Ascending aorta (tissue), 2 donors: ENCODE results near the gene INO80C. TPM values are rescaled to one million over a fixed set of nuclear protein-coding genes. Genes with fewer than 3 reads are reported as not detected.
"Not testable (repeated sequence)": the region's sequence is repeated elsewhere in the genome, so short reads cannot be mapped to it uniquely, and the experiment has no call there.

ENCODE experiments used
- DNase-seq, 2 donors: peaks; one replicate each; pipeline ENCODE4 v3.0.0-alpha.2; 2019; ENCODE audit warnings: low spot score in 2 of 2
- H3K27ac ChIP-seq, 2 donors: fragments of 200-600 bp; sonication (generic); one replicate each; pipeline ENCODE4 v1.5.1; 2016 to 2017; ENCODE audit warnings: mild to moderate bottlenecking in 1 of 2
- H3K27me3 ChIP-seq: fragments of 200-600 bp; sonication (generic); one replicate; pipeline ENCODE4 v1.5.1; 2017
- H3K36me3 ChIP-seq, 2 donors: fragments of 200-600 bp; sonication (generic); one replicate each; pipeline ENCODE4 v1.5.1; 2016
- H3K4me1 ChIP-seq, 2 donors: fragments of 200-600 bp; sonication (generic); one replicate each; pipeline ENCODE4 v1.5.1; 2016 to 2017; ENCODE audit warnings: mild to moderate bottlenecking in 1 of 2
- H3K4me3 ChIP-seq, 2 donors: fragments of 200-600 bp; sonication (generic); one replicate each; pipeline ENCODE4 v1.5.1; 2016 to 2017; ENCODE audit warnings: mild to moderate bottlenecking in 1 of 2
- H3K9me3 ChIP-seq, 2 donors: fragments of 200-600 bp; sonication (generic); one replicate each; pipeline ENCODE4 v1.5.1; 2016
- CTCF ChIP-seq, 3 experiments: fragments of 200-600 bp in 2 of 3; fragments of 450-650 bp in 1 of 3; sonication (generic) in 2 of 3; IDR thresholded peaks; one replicate each; pipeline ENCODE4 v1.5.1; 2016 to 2019; ENCODE audit warnings: antibody characterized with exemption in 3 of 3, mild to moderate bottlenecking in 1 of 3, moderate library complexity in 1 of 3
- intact Hi-C: fragments of 100-400 bp; cut with DNase I; formaldehyde crosslinking; loops from one replicate; pipeline ENCODE4 v1.15.1; 2023
- total RNA-seq: library from RNA; depleted of rRNA; stranded (reverse); fragments of >200 nt; gene quantifications from one replicate; pipeline ENCODE4 v1.1.0, GENCODE V29; 2016

The INO80C gene
- total RNA-seq, 1 donor from 2014 or later: 11.2 TPM

GRCh38 chr18:35490894-35491699 lies 6.7 kb downstream of the INO80C start:
- no peak overlapping the region for H3K27ac ChIP-seq
- H3K9me3 ChIP-seq: no peaks in the 10 kb centered on the region
- TF ChIP-seq CTCF (IDR thresholded peaks at IDR 0.05): no peak
- no peak for DNase-seq
- H3K27me3 ChIP-seq: no peaks in the 10 kb centered on the region
- H3K4me3 ChIP-seq: no peak overlapping the region
- intact Hi-C loops: no loop called here
- H3K4me1 ChIP-seq: peaks cover 0 to 2% of the 10 kb centered on the region in 2 donors
- no peaks in the 10 kb centered on the region for H3K36me3 ChIP-seq

GRCh38 chr18:35489913-35490490 lies 7.8 kb downstream of the INO80C start:
- intact Hi-C loops: no loop called here
- DNase-seq: no peak
- Histone ChIP-seq H3K27ac (no peak overlapping the region), H3K27me3 (no peaks in the 10 kb centered on the region), H3K4me1 (no peaks in the 10 kb centered on the region), H3K9me3 (no peaks in the 10 kb centered on the region), H3K36me3 (no peaks in the 10 kb centered on the region), H3K4me3 (no peak overlapping the region)
- no peak for TF ChIP-seq CTCF (IDR thresholded peaks at IDR 0.05)

GRCh38 chr18:35489281-35489680 lies 8.5 kb downstream of the INO80C start:
- DNase-seq, H3K4me3 ChIP-seq, H3K27me3 ChIP-seq, H3K9me3 ChIP-seq, H3K4me1 ChIP-seq, H3K36me3 ChIP-seq, H3K27ac ChIP-seq, intact Hi-C loops: not testable (repeated sequence)

- H3K27me3 ChIP-seq, DNase-seq, H3K9me3 ChIP-seq, H3K27ac ChIP-seq, H3K4me3 ChIP-seq, H3K36me3 ChIP-seq, intact Hi-C loops, H3K4me1 ChIP-seq: not testable (repeated sequence)
These were observed 9.4 kb downstream of the INO80C start for GRCh38 chr18:35488396-35488795.

- intact Hi-C loops, H3K27me3 ChIP-seq, DNase-seq, H3K27ac ChIP-seq, H3K4me1 ChIP-seq, H3K36me3 ChIP-seq, H3K4me3 ChIP-seq, H3K9me3 ChIP-seq: not testable (repeated sequence)
These were observed 10.2 kb downstream of the INO80C start for GRCh38 chr18:35487525-35487924.

- H3K27ac ChIP-seq: no peak overlapping the region
- no peaks in the 10 kb centered on the region for H3K9me3 ChIP-seq
- H3K4me1 ChIP-seq: no peaks in the 10 kb centered on the region
- H3K27me3 ChIP-seq: no peaks in the 10 kb centered on the region
- DNase-seq: no peak
- H3K36me3 ChIP-seq: no peaks in the 10 kb centered on the region
- no peak for TF ChIP-seq CTCF (IDR thresholded peaks at IDR 0.05)
- intact Hi-C loops: no loop called here
- no peak overlapping the region for H3K4me3 ChIP-seq
These were observed 11.9 kb downstream of the INO80C start for GRCh38 chr18:35485852-35486251.

- TF ChIP-seq CTCF (IDR thresholded peaks at IDR 0.05): no peak
- H3K4me3 ChIP-seq: no peak overlapping the region
- H3K4me1 ChIP-seq: no peaks in the 10 kb centered on the region
- H3K9me3 ChIP-seq: no peaks in the 10 kb centered on the region
- no peaks in the 10 kb centered on the region for H3K27me3 ChIP-seq
- no peak overlapping the region for H3K27ac ChIP-seq
- no peak for DNase-seq
- intact Hi-C loops: no loop called here
- no peaks in the 10 kb centered on the region for H3K36me3 ChIP-seq
These were observed 13.7 kb downstream of the INO80C start for GRCh38 chr18:35484034-35484433.
